ENCODE measurements around the gene KIAA0753.

The KIAA0753 gene

DNA sequence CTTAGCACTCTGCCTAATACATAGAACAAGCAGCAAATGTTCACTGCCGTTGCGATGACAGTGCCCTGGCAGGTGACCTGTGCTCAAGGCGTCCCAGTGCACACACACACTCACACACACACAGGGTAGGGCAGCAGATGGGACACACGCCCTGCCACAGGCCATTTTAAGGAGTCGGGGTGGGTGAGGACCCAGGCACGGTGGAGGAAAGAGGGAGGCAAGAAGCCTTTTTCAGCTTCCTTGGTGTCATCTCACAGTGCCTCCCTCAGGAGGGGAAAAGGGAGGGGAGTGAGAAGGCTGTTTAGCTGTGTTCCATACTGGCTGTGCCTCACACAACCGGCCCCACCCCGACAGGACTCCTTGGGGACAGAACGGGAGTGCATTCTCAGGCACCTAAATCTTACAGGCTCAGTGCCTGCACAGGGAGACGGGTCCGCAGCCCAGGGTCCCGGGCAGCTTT, 85.6 kb downstream of the KIAA0753 start:
- TF ChIP-seq, protein P1, sequence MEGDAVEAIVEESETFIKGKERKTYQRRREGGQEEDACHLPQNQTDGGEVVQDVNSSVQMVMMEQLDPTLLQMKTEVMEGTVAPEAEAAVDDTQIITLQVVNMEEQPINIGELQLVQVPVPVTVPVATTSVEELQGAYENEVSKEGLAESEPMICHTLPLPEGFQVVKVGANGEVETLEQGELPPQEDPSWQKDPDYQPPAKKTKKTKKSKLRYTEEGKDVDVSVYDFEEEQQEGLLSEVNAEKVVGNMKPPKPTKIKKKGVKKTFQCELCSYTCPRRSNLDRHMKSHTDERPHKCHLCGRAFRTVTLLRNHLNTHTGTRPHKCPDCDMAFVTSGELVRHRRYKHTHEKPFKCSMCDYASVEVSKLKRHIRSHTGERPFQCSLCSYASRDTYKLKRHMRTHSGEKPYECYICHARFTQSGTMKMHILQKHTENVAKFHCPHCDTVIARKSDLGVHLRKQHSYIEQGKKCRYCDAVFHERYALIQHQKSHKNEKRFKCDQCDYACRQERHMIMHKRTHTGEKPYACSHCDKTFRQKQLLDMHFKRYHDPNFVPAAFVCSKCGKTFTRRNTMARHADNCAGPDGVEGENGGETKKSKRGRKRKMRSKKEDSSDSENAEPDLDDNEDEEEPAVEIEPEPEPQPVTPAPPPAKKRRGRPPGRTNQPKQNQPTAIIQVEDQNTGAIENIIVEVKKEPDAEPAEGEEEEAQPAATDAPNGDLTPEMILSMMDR (IDR thresholded peaks at IDR 0.05; ENCODE audit: low read depth, low read length): no peak
- Histone ChIP-seq H3K36me3 (no peaks in the 10 kb centered on the region), H3K27me3 (peaks cover 31% of the 10 kb centered on the region), H3K9me3 (no peaks in the 10 kb centered on the region), H3K4me1 (no peaks in the 10 kb centered on the region), H3K4me3 (ENCODE audit: low read depth, low read length) (no peak overlapping the region)
- DNase-seq: no peak

DNA sequence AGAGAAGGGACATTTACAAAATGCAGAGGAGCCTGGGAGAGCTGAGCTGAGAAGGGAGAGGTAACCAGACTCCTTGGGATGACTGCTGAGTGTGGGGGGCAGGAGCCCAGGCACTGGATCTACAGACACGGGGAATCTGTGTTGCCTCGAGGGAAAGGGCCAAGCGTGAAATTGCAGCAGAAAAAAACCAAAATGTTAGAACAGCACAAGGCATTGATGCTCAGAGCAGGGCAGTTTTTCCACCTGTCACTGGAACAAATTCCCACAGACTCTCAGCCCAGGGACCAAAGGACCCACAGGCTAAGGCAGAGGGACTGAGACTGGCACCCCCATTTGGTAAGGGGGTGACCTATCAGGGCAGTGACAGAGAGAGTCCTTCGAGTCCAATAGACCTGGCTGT, 86.2 kb downstream of the KIAA0753 start:
- TF ChIP-seq, protein P1 (IDR thresholded peaks at IDR 0.05; ENCODE audit: low read depth, low read length): no peak
- H3K27me3 ChIP-seq: peaks cover 31% of the 10 kb centered on the region
- no peaks in the 10 kb centered on the region for H3K9me3 ChIP-seq

DNA sequence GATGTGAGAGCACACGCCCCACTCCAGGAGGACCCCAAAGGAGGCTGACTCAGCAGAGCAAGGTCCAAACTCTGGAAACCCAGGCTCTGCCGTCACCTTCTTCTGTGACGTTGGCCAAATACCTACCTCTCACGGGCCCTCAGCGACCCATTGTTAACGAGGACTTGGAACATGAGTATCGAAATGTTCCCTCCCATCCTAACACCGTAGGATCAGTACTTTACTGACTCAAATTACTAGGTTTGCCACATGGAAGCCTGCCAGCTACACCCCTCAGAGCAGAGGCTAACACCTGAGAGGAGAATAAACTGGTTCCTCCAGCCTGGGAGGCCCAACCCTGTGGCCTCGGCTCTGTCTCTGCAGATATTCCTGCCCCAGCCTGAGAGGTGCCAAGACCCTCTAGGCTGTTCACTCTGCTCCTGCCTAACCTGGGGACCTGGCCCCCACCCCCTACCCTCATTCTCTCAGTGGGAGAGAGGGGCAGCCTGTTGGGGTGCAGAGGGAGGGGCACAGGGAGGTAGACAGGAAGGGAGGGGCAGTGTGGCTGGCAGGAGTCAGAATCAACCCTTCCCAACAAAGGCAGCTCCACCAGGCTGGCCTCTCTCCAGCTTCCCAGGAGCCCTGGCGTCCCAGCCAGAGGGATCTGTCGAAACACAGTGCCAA, 88.5 kb downstream of the KIAA0753 start:
- Histone ChIP-seq H3K4me3 (ENCODE audit: low read depth, low read length) (no peak overlapping the region), H3K27me3 (peaks cover 22% of the 10 kb centered on the region), H3K36me3 (no peaks in the 10 kb centered on the region), H3K9me3 (no peaks in the 10 kb centered on the region), H3K4me1 (no peaks in the 10 kb centered on the region)
- TF ChIP-seq, protein P1 (IDR thresholded peaks at IDR 0.05; ENCODE audit: low read depth, low read length): no peak
- no peak for DNase-seq

More for the DNA sequence above, 86.2 kb downstream of the KIAA0753 start:
- Histone ChIP-seq H3K36me3 (no peaks in the 10 kb centered on the region), H3K4me1 (no peaks in the 10 kb centered on the region), H3K4me3 (ENCODE audit: low read depth, low read length) (no peak overlapping the region)
- no peak for DNase-seq

DNA sequence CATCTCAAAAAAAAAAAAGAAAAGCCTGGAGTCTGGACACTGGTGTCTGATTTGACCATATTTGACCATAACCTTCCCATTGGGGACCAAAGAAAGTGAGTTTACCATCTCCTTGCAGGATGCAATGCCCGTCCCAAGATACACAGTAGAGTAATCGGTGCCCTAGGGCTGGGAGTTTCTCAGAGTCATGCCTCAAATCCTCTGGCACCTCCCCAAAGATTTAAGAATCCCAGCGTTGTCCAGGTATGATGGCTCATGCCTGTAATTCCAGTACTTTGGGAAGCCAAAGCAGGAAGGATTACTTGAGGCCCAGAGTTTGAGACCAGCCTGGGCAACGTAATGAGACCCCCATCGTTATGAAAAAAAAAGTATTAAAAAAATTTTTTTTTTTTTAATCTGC, 89.2 kb downstream of the KIAA0753 start:
- Histone ChIP-seq H3K9me3 (no peaks in the 10 kb centered on the region), H3K4me1 (no peaks in the 10 kb centered on the region), H3K27me3 (peaks cover 19% of the 10 kb centered on the region), H3K36me3 (no peaks in the 10 kb centered on the region), H3K4me3 (ENCODE audit: low read depth, low read length) (no peak overlapping the region)
- no peak for DNase-seq
- TF ChIP-seq, protein P1 (IDR thresholded peaks at IDR 0.05; ENCODE audit: low read depth, low read length): no peak

DNA sequence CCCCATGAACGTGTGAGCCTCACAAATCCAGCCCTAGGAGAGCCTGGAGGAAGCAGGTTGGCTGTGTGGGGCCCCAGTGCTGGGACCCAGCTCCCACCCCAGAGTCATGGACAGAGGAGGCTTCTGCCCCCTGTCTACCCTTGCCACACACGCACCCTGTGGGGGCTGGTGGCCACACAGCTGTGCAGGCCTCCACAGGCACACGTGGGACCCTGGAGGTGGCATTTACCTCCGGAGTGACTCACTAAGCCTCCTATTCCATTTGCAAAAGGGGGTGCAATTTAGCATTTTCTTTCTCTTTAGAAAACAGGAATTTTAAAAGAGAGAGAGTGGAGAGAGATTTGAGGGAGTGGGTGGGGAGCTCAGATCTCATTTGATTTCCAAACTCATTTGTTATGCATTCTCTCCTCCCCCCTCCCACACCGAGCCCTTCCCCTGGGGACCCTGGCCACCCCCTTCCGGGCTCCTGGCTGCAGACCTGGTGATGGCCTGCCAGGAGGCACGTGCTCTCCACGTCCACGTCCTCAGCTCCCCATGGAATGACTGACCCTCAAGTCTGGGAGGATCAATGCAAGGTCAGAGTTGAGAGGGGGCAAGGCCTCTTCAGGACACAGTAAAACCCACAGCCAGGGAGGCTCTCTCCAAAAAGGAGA, 91.0 kb downstream of the KIAA0753 start:
- Histone ChIP-seq H3K27me3 (peaks cover 2% of the 10 kb centered on the region), H3K36me3 (no peaks in the 10 kb centered on the region), H3K9me3 (no peaks in the 10 kb centered on the region), H3K4me3 (ENCODE audit: low read depth, low read length) (no peak overlapping the region), H3K4me1 (no peaks in the 10 kb centered on the region)
- DNase-seq: no peak
- TF ChIP-seq, protein P1 (IDR thresholded peaks at IDR 0.05; ENCODE audit: low read depth, low read length): no peak

All from BE2C (cell line).